Liver (tissue), 9 donors: Measurements from ENCODE around the gene MLEC. TPM values are rescaled to one million over a fixed set of nuclear protein-coding genes. Genes with fewer than 3 reads are reported as not detected.
A peak's percentile ranks its signal among the peaks of the same experiment; 100 is the strongest.

Experiments
- DNase-seq: peaks from one replicate; pipeline ENCODE4 v3.0.0-alpha.2; 2017; ENCODE audit warnings: low spot score
- H3K27ac ChIP-seq, 2 donors: one replicate each; pipeline ENCODE4 v1.7.0; 2013; ENCODE audit warnings: inconsistent platforms in 2 of 2, low read length in 2 of 2, control low read depth in 1 of 2, low read depth in 1 of 2, mild to moderate bottlenecking in 1 of 2
- H3K27me3 ChIP-seq, 4 donors: one replicate each; pipeline versions ENCODE4 v1.6.1 to v1.7.0; 2013; ENCODE audit warnings: low read length in 3 of 4, inconsistent platforms in 1 of 4, mild to moderate bottlenecking in 1 of 4, moderate library complexity in 1 of 4; ENCODE audit not compliant: control insufficient read depth in 4 of 4, insufficient read depth in 4 of 4
- H3K36me3 ChIP-seq, 4 donors: one replicate each; pipeline versions ENCODE4 v1.6.1 to v1.7.0; 2013; ENCODE audit warnings: low read length in 3 of 4, mild to moderate bottlenecking in 3 of 4, low read depth in 1 of 4, moderate library complexity in 1 of 4; ENCODE audit not compliant: control insufficient read depth in 4 of 4, insufficient read depth in 3 of 4
- H3K4me1 ChIP-seq, 4 donors: one replicate each; pipeline versions ENCODE4 v1.6.1 to v1.7.0; 2013; ENCODE audit warnings: low read length in 3 of 4, mild to moderate bottlenecking in 3 of 4, moderate library complexity in 1 of 4; ENCODE audit not compliant: control insufficient read depth in 4 of 4, insufficient read depth in 4 of 4
- H3K4me3 ChIP-seq, 3 donors: one replicate each; pipeline versions ENCODE4 v1.6.1 to v1.7.0; 2013; ENCODE audit warnings: low read length in 3 of 3, control low read depth in 1 of 3, low read depth in 1 of 3, mild to moderate bottlenecking in 1 of 3
- H3K9ac ChIP-seq, 2 donors: one replicate each; pipeline ENCODE4 v1.7.0; 2013; ENCODE audit warnings: low read length in 2 of 2, mild to moderate bottlenecking in 2 of 2, moderate library complexity in 2 of 2, control low read depth in 1 of 2, low read depth in 1 of 2
- H3K9me3 ChIP-seq, 4 donors: one replicate each; pipeline versions ENCODE4 v1.6.1 to v1.7.0; 2013; ENCODE audit warnings: low read length in 3 of 4; ENCODE audit not compliant: control insufficient read depth in 4 of 4
- EGR1 ChIP-seq, 2 donors: IDR thresholded peaks; 2 replicates each; pipeline ENCODE4 v1.6.1; 2016 to 2018; ENCODE audit warnings: antibody characterized with exemption in 2 of 2, low read depth in 2 of 2
- FOXA1 ChIP-seq: IDR thresholded peaks from 2 replicates; pipeline ENCODE4 v1.6.1; 2016; ENCODE audit warnings: antibody characterized with exemption
- FOXA2 ChIP-seq: IDR thresholded peaks from 2 replicates; pipeline ENCODE4 v1.6.1; 2016; ENCODE audit warnings: antibody characterized with exemption
- GABPA ChIP-seq, 2 donors: IDR thresholded peaks in 1 of 2; conservative IDR thresholded peaks in 1 of 2; 2 replicates each; pipeline ENCODE4 v1.6.1; 2016; ENCODE audit warnings: antibody characterized with exemption in 2 of 2, mild to moderate bottlenecking in 1 of 2, moderate library complexity in 1 of 2
- HNF4A ChIP-seq, 2 donors: conservative IDR thresholded peaks; 2 replicates each; pipeline ENCODE4 v1.6.1; 2016; ENCODE audit warnings: antibody characterized with exemption in 2 of 2, mild to moderate bottlenecking in 2 of 2
- HNF4G ChIP-seq: IDR thresholded peaks from 2 replicates; pipeline ENCODE4 v1.6.1; 2016; ENCODE audit warnings: antibody characterized with exemption
- JUND ChIP-seq, 2 donors: IDR thresholded peaks; 2 replicates each; pipeline ENCODE4 v1.6.1; 2016; ENCODE audit warnings: antibody characterized with exemption in 2 of 2
- NR2F2 ChIP-seq: IDR thresholded peaks from 2 replicates; pipeline ENCODE4 v1.6.1; 2016; ENCODE audit warnings: antibody characterized with exemption
- RAD21 ChIP-seq, 2 donors: IDR thresholded peaks; 2 replicates each; pipeline ENCODE4 v1.6.1; 2016; ENCODE audit warnings: antibody characterized with exemption in 2 of 2, mild to moderate bottlenecking in 2 of 2
- RXRA ChIP-seq, 2 donors: IDR thresholded peaks; 2 replicates each; pipeline ENCODE4 v1.6.1; 2017 to 2018; ENCODE audit warnings: antibody characterized with exemption in 2 of 2, mild to moderate bottlenecking in 1 of 2
- SP1 ChIP-seq: IDR thresholded peaks from 2 replicates; pipeline ENCODE4 v1.6.1; 2018; ENCODE audit warnings: antibody characterized with exemption, mild to moderate bottlenecking
- TAF1 ChIP-seq: conservative IDR thresholded peaks from 2 replicates; pipeline ENCODE4 v1.6.1; 2016; ENCODE audit warnings: antibody characterized with exemption, mild to moderate bottlenecking
- YY1 ChIP-seq: IDR thresholded peaks from 2 replicates; pipeline ENCODE4 v1.6.1; 2016; ENCODE audit warnings: antibody characterized with exemption, mild to moderate bottlenecking
- ZBTB33 ChIP-seq: IDR thresholded peaks from 2 replicates; pipeline ENCODE4 v1.6.1; 2016; ENCODE audit warnings: antibody characterized with exemption
- WGBS: extraction: QIAGEN DNeasy Blood & Tissue Kit; methylation state at CpG from one replicate; pipeline ENCODE4 v1.1.7; 2013; 5-methylcytosine and 5-hydroxymethylcytosine counted together
- polyA plus RNA-seq, 2 donors: library from polyadenylated mRNA; stranded (reverse) in 1 of 2; unstranded in 1 of 2; fragments of 200-250 nt in 1 of 2; fragments of >200 nt in 1 of 2; fragmentation: Nextera tagmentation in 1 of 2; extraction: Ambion mirVana in 1 of 2; gene quantifications; one replicate each; pipeline versions ENCODE4 v1.2.1 to v1.2.3, GENCODE V29; 2013 to 2015
- total RNA-seq, 2 donors: library from RNA; depleted of rRNA; stranded (reverse); fragments of >200 nt; gene quantifications; one replicate each; pipeline ENCODE4 v1.2.3, GENCODE V29; 2014
- TF ChIP-seq, protein P1 (sequence below): IDR thresholded peaks from 2 replicates; pipeline ENCODE4 v1.6.1; 2016; ENCODE audit warnings: antibody characterized with exemption
- TF ChIP-seq, protein P2 (sequence below): IDR thresholded peaks from 2 replicates; pipeline ENCODE4 v1.6.1; 2016; ENCODE audit warnings: antibody characterized with exemption, mild to moderate bottlenecking
- TF ChIP-seq, protein P3 (sequence below): IDR thresholded peaks from 2 replicates; pipeline ENCODE4 v1.6.1; 2016; ENCODE audit warnings: antibody characterized with exemption
- TF ChIP-seq, protein P4 (sequence below): fragments of 150-350 bp; IDR thresholded peaks from 2 replicates; pipeline ENCODE4 v1.5.1; 2017; ENCODE audit warnings: improper control_type of control experiment, low read depth, low read length; ENCODE audit not compliant: missing input control
- donor health status: healthy.
- donor health status: healthy.
- donor health status: healthy.
- donor health status: healthy.
- donor health status: healthy.

The MLEC gene
- total and polyA plus RNA-seq, 4 donors = 61.4 to 170 (median 115) TPM

- TF ChIP-seq, protein P1, sequence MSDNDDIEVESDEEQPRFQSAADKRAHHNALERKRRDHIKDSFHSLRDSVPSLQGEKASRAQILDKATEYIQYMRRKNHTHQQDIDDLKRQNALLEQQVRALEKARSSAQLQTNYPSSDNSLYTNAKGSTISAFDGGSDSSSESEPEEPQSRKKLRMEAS = no peak
Measured at GRCh38 chr12:120740871-120741270, 53.9 kb downstream of the MLEC start (continued).

DNA sequence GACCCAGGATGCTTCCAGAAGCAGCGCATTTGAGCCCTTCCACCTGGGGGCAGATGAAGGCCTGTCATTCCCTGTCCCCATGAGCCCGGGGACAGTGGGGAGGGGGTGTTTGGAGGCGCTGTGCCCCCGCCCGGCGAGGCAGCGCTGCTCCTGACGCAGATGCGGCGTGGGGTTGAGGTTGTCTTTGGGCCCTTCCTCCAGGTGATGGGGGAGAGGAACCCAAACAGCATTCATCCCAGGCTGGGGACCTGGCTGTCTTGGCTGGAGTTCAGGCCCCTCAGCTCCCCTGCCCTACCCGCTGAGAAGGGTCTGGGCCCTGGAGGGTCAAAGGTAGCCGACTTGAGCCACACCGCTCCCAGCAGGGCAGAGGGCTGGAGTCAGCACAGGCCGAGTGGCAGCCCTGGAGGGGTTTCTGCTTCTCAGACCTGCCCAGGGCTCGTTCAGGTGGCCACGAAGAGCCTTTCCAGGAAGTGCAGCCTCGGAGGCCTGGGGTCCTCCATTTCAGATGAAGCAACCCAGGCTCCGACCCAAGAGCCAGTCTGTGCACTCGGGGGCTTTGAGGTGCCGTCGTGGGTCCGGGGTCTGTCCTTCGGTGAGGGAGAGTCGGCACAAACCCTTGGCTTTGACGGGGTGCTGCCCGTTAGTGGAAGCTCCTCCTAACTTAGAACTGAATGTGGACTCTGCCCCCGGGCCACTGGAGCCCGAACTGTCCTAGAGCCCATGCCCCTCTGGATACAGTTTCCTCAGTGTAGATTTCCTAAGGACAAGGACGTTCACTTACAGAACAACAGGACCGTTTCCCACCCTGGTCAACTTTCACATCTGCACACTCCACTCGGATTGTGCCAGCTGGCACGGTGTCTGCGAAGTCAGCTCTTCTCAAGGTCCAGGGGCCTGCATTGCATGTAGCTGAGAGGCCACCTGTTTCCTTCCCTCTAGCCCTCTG lies 54.8 kb downstream of the MLEC start:
- H3K27me3 ChIP-seq = no peaks in the 10 kb centered on the region
- 66% methylated on average over 33 of the region's 33 CpGs for WGBS
- TF ChIP-seq RXRA (IDR thresholded peaks at IDR 0.05) (peak; percentile 51 to 70), GABPA (IDR thresholded peaks at IDR 0.05 in 1 of 2, conservative IDR thresholded peaks at IDR 0.05 in 1 of 2) (no peak), ZBTB33 (no peak), NR2F2 (no peak), FOXA1 (no peak), JUND (IDR thresholded peaks at IDR 0.05) (no peak), TAF1 (no peak), FOXA2 (no peak), RAD21 (IDR thresholded peaks at IDR 0.05) (peak in 1 of 2 donors; percentile 33), HNF4A (conservative IDR thresholded peaks at IDR 0.05) (peak; percentile 91 to 97), HNF4G (peak; percentile 80), EGR1 (IDR thresholded peaks at IDR 0.05; ENCODE audit: low read depth in 2 of 2) (no peak), YY1 (no peak), SP1 (peak; percentile 73)
- TF ChIP-seq, protein P2, sequence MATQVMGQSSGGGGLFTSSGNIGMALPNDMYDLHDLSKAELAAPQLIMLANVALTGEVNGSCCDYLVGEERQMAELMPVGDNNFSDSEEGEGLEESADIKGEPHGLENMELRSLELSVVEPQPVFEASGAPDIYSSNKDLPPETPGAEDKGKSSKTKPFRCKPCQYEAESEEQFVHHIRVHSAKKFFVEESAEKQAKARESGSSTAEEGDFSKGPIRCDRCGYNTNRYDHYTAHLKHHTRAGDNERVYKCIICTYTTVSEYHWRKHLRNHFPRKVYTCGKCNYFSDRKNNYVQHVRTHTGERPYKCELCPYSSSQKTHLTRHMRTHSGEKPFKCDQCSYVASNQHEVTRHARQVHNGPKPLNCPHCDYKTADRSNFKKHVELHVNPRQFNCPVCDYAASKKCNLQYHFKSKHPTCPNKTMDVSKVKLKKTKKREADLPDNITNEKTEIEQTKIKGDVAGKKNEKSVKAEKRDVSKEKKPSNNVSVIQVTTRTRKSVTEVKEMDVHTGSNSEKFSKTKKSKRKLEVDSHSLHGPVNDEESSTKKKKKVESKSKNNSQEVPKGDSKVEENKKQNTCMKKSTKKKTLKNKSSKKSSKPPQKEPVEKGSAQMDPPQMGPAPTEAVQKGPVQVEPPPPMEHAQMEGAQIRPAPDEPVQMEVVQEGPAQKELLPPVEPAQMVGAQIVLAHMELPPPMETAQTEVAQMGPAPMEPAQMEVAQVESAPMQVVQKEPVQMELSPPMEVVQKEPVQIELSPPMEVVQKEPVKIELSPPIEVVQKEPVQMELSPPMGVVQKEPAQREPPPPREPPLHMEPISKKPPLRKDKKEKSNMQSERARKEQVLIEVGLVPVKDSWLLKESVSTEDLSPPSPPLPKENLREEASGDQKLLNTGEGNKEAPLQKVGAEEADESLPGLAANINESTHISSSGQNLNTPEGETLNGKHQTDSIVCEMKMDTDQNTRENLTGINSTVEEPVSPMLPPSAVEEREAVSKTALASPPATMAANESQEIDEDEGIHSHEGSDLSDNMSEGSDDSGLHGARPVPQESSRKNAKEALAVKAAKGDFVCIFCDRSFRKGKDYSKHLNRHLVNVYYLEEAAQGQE = no peak
- TF ChIP-seq, protein P1 = no peak
- TF ChIP-seq, protein P3, sequence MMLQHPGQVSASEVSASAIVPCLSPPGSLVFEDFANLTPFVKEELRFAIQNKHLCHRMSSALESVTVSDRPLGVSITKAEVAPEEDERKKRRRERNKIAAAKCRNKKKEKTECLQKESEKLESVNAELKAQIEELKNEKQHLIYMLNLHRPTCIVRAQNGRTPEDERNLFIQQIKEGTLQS = no peak
- TF ChIP-seq, protein P4, sequence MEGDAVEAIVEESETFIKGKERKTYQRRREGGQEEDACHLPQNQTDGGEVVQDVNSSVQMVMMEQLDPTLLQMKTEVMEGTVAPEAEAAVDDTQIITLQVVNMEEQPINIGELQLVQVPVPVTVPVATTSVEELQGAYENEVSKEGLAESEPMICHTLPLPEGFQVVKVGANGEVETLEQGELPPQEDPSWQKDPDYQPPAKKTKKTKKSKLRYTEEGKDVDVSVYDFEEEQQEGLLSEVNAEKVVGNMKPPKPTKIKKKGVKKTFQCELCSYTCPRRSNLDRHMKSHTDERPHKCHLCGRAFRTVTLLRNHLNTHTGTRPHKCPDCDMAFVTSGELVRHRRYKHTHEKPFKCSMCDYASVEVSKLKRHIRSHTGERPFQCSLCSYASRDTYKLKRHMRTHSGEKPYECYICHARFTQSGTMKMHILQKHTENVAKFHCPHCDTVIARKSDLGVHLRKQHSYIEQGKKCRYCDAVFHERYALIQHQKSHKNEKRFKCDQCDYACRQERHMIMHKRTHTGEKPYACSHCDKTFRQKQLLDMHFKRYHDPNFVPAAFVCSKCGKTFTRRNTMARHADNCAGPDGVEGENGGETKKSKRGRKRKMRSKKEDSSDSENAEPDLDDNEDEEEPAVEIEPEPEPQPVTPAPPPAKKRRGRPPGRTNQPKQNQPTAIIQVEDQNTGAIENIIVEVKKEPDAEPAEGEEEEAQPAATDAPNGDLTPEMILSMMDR = no peak
- H3K4me3 ChIP-seq = no peak overlapping the region
- DNase-seq = no peak
- H3K4me1 ChIP-seq = peaks cover 3 to 46% (median 28%) of the 10 kb centered on the region in 4 donors
- H3K27ac ChIP-seq = peak overlapping the region in 1 of 2 donors; percentile 38
- H3K9me3 ChIP-seq = no peaks in the 10 kb centered on the region
- H3K9ac ChIP-seq = no peak overlapping the region
- H3K36me3 ChIP-seq = peaks cover 0 to 14% (median 4%) of the 10 kb centered on the region in 4 donors
